Activated CD4-positive, CD25-positive, alpha-beta regulatory T cell treated with anti-CD3 and anti-CD28 coated beads, Interleukin-2, amount 50 U/mL, for 16 hours (primary cell): Measurements from ENCODE around the gene WDR12.
"Not testable (repeated sequence)": the region's sequence is repeated elsewhere in the genome, so short reads cannot be mapped to it uniquely, and the experiment has no call there.

Experiments used
- DNase-seq: peaks from one replicate; pipeline ENCODE4 v3.0.0-alpha.2; 2020; ENCODE audit warnings: low read depth, low spot score

WDR12 gene

DNA sequence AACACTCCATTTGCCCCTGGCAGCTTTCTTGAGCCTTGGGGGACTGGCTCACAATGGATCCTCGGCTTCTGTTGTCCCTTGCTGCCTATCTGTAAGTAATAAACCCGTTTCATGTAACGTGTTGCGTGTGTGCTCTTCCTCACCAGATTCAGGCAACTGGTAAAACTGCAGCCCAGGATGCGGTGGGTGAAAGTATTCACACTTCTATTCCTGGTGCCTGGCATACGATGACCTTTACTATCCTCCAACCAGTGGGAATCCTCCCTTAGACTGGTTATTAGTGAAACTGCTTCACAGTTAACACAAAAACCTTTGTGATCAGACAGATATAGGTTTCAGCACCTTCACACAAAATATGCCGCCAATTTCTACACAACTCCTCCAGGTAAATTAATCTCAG, 26.3 kb downstream of the WDR12 start:
- no peak for DNase-seq

DNA sequence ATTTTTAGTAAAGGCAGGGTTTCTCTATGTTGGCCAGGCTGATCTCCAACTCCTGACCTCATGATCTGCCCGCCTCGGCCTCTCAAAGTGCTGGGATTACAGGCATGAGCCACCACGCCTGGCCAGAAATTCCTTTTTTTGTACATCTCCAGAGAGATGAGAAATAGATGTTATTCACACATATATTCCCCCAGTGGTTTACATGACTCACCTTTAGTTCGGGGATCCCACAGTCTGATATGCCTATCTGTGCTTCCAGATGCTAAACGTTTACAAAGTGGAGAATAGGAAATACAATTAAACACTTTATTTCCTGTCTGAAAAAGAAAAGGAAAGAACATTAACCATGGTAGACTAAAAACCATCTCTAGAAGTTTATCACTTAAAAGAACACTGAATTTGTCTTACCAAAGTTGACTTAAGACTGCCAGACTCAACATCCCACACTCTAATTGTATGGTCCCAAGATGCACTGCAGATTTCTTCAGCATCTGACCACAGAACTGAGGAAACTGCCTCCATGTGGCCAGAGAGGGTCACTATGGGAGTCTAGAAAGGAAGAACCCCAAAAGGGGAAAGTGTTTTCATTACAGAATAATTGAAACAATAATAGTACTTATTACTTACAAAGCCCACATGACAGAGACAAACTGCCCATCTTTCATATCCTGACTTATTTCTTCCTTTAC, 27.3 kb downstream of the WDR12 start:
- DNase-seq = no peak

DNA sequence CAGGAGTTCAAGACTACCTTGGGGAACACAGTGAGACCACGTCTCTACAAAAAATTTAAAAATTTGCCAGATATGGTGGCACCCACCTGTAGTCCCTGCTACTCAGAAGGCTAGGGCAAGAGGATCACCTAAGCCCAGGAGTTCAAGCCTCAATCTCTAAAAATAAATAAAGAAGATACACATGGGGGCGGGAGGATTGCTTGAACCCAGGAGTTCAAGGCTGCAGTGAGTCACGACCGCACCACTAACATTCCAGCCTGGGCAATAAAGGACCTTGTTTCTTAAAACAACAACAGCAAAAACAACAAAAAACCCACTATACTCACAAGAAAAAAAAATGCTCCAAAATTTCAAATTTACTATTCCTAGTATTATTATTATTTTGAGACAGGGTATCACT, 29.9 kb downstream of the WDR12 start:
- DNase-seq = no peak

DNA sequence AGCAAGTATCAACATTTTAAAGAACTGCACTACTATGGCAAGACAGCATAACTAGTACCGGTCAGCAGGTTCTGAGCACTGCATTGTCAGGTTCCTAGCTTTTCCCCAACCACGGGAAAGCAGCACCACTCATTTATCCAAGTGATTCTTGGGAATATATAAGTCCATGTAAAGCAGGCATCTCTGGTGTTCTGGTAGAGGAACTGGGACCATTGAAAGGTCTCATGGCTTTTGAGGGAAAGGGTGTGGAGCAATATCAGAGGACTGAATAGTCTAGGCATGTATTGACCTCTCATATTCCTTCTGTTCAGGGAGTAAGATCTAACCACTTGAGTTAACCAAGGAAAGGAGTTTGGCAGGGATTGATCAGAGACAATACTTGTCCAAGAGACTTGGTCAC, 33.8 kb downstream of the WDR12 start:
- DNase-seq = no peak

DNA sequence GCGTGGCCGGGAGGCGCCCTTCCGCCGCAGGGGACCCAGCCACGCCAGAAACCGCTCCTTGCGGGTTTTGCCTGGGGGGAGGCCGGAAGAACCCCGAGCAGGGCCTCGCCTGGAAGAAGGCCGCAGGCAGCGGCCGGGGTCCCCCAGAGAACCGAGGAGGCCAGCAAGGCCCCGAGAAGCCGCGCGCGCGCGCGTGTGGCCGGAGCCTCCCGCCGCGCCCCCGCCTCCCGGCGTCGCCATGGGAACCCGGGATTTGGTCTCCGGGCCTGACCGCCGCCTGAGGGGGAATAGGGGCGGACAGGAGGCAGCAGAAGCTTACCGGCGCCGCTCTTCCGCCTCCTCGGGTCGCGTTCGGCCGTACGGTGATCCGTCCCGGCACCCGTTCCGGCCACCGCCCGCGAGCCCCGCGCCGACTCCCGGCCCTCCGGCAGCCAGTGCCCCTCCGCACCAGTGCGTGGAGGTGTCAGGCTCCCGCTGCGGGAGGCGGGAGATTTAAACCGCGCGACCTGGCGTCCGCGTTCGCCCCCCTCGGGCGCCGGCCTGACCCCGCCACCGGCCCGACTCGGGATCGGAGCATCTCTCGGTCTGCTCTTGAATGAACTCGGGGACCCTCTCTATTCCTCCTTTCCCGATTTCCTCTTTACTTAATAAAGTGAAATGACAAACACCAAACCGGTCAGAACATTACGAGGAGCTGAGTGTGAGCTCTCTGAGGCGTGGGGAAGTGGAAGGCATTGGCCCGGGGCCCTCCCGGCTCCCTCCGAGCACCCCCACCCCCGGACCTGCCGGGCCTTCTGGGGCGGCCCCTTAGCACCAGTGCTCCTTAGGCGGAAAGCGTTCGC, 40.0 kb downstream of the WDR12 start, which contains the start of gene ICA1L:
Gene ICA1L (minus strand): TSS at position 467 of the 842 bp plus-strand sequence. CDS start 42,757 bp downstream, outside the sequence.
- peak; percentile 27 for DNase-seq

DNA sequence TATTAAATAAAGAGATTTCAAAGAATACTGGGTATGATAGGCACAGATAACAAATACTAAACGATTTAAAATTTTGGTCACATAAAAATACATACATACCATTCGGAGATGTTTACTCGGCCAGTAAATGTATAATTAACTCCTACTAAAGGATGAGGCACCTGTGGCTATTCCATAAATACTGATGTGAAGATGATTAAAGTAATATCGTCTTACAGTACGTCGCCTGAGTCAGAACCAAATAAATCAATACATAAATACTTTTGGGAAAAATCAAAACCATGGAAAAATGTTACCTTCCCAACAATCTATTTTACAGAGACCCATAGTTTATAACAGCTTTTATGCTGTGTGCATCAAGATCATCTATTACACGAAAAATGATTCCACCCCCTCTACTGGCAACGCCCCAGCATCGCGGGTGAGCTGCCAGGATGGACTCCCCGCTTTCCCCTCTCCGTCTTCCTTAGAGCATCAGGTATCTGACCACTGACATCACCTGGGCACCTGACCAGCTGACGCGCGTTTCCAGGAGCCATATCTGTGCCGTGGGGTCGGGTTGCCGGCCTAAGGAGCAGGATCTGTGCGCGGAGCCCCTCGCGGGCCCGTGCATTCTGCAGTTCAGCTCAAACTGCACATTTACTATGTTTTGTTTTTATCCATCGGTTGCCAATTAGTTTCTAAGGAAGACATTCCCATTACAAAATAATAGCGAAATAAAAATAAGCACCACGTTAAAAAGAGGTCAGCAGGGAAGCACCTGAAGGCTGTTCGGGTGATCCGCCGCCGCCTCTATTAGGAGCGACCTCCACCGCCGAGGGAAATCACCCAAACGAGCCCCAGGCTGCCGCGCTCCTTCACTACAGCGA, 40.8 kb downstream of the WDR12 start:
- peak; percentile 44 for DNase-seq

DNA sequence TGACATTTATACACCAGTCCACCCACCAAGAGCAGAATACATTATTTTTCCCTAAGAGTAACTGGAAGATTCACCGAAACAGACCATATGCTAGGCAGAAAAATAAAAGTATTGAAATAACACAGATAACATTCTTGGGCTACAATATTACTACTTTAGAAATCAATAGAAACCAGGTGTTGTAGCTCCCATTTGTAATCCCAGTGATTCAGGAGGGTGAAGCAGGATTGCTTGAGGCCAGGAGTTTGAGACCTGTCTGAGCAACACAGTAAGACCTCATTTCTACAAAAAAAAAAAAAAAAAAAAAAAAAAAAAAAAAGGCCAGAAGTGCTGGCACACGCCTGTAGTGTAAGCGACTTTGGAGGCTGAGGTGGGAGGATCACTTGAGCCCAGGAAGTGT, 49.5 kb downstream of the WDR12 start:
- DNase-seq = no peak

DNA sequence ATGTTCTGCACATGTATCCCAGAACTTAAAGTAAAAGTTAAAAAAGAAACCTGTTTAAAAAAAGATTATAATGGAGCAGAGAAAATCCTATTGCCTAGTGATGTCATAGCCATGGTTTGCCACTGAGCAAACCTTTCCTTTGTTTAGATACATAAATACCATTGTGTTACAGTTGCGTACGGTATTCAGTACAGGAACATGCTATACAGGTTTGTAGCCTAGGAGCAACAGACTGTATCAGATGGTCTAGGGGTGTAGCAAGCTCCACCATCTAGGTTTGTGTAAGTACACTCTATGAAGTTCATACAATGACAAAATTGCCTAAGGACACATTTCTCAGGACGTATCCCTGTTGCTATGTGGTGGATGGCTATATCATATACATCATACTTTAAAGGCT, 52.9 kb downstream of the WDR12 start:
- DNase-seq = no peak

DNA sequence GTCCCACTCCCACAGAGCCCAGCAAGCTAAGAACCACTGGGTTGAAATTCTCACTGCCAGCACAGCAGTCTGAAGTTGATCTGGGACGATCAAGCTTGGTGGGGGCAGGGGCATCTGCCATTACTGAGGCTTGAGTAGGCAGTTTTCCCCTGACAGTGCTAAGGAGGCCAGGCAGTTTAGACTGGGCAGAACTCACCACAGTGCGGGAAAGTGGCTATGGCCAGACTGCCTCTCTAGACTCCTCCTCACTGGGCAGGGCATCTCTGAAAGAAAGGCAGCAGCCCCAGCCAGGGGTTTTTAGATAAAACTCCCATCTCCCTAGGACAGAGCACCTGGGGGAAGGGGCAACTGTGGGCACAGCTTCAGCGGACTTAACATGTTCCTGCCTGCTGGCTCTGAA, 62.1 kb downstream of the WDR12 start:
- not testable (repeated sequence) for DNase-seq

DNA sequence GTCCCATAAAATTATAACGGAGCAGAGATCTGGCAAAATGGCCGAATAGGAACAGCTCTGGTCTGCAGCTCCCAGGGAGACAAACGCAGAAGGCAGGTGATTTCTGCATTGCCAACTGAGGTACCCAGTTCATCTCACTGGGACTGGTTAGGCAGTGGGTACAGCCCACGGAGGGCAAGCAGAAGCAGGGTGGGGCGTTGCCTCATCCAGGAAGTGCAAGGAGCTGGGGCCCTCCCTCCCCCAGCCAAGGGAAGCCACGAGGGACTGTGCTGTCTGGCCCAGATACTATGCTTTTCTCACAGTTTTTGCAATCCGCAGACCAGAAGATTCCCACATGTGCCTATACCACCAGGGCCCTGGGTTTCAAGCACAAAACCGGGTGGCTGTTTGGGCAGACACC, 62.7 kb downstream of the WDR12 start:
- no peak for DNase-seq

DNA sequence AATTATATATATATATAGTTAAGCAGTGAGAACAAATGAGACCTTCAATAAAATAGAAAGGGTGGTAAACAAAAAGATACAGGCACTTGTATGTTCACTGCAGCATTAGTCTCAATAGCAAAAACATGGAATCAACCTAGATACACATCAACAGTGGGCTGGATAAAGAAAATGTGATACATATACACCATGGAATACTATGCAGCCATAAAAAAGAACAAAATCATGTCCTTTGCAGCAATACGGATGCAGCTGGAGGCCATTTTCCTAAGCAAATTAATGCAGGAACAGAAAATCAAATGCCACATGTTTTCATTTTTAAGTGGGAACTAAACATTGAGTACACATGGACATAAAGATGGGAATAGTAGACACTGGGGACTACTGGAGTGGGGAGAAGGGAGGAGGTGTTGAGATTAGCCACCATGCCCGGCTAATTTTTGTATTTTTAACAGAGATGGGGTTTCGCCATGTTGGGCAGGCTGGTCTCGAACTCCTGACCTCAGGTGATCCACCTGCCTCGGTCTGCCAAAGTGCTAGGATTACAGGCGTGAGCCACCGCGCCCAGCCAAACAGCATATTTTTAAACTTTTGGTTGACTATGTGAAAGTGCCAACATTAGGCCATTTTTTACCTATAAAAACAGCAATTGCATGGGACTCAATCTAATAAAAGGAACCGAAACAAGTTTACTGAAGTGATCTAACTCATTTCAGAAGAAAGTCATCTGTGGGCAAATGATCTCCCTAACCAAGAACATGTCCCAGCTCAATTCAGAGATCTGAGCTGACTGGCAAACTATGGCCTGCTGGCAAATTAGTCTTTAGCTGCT, 63.6 kb downstream of the WDR12 start:
- DNase-seq = no peak

DNA sequence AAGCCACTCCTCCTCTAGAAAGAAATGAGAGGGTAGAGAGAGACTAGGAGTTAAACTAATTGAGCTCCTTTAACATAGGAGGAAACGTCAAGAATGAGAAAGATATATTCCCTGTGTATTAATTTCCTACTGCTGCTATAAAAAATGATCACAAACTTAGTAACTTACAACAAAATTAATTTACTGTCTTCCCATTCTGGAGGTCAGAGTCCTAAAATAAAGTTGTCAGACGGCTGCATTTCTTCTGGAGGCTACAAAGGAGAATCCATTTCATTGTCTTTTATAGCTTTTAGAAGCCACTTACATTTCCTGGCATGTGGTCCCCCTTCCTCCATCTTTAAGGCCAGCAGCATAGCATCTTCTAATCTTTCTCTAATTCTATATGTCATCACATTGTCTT, 66.8 kb downstream of the WDR12 start:
- no peak for DNase-seq

DNA sequence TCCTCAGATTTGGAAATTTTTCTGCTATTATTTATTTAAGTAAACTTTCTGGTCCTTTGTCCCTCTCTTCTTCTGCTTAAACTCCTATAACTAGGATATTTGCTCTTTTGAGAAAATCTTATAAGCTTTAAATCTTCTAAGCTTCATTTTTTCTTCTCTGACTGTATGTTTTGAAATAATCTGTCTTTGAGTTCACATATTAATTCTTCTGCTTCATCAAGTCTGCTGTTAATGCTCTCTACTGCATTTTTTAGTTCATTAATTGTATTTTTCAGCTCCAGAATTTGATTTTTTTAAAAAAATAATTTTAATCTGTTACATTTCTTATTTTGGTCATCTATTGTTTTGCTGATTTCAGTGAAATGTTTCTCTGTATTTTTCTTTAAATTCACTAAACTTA, 68.8 kb downstream of the WDR12 start:
- no peak for DNase-seq

DNA sequence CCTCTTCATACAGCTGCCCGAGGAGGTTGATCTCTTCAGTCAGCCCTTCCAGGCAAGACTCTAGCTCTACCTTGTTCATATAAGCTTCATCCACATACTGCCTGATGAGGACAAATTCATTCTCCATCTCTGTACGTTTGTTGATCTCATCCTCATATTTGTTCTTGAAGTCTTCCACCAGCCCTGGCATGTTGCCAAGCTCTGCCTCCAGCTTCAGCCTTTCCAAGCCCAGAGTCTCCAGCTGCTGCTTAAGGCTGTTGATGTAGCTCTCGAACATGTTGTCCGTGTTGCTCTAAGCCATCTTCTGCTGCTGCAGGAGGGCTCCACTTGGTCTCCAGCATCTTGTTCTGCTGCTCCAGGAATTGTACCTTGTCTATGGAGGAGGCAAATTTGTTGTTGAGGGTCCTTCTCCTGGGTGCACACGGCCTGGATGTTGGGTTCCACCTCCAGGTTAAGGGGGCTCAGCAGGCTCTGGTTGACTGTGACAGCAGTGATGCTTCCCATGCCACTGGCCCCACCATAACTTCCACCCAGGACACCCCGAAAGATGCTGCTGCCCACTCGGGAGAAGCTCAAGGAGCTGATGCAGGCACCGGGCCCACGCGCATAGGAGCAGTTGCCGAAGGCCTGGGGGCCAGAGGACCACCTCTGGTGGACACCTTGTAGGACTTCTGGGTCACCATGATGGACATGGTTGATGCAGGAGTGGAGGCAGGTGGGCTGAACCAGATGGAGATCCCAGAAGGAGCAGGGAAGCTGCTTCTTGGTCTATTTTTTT, 70.2 kb downstream of the WDR12 start:
- DNase-seq = no peak

DNA sequence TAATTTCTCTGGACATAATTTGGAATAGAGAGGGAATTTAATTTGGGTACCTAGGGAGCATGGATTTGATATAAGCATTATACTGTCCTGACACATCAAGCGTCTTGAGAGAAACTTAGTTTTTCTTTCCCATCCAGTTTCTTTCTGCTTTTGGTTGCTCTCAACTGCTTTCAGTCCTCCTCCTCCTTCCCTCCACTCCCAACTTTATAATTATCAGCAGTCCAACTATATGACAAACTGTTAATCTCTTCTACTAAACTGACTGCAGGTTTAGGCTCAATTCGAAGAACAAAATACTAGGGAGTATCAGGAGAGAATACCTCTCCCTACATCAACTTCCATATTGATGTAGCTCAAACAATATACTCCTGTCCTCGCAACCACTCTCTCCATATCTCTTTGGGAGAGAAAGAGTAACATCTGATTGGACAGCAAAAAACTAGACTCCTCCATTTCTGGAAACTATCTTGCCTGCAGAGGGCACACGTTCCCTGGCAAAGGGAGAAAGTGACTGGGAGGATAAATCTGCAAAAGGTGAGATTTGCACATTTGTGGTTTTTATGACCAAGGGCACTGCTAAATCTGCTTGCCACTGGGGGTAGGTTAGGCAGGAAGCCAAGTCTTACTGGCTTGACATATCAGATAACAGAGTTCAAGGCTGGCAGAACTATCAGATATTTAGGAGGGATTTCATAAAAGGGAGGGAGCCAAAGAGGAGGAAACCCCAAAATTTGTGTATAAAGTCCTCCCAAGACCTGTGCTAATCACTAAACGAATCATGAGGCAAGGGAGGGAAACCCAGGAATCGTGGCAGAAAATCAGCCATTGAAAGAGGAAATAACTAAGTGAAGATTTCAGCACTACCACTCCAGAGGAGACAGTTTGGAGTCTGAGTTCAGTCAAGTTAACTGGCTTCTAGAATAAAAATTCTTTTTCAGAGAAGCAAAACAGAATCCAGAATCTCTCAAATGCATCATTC, 79.9 kb downstream of the WDR12 start:
- DNase-seq = no peak

DNA sequence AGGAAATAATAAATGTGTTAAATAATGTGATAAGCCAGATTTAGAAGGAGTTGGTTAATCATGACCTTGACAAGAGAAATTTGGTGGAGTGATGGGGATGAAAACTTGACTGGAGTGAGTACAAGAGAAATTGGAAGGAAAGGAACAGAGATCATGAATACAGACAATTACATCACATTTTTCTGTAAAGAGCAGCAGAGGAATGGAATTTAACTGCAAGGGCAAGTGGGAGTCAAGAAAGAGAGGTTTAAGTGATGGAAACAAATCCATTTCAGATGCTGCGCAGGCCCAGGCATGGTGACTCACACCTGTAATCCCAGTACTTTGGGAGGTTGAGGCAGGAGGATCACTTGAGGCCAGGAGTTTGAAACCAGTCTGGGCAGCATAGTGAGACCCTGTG, 86.6 kb downstream of the WDR12 start:
- no peak for DNase-seq
